HG02970 (cell line): ENCODE results near the gene C12orf43.

Experiments
- ATAC-seq: cut with Tn5 transposase; IDR thresholded peaks from one replicate; pipeline ENCODE4 v1.9.1; 2021; ENCODE audit warnings: mild to moderate bottlenecking, moderate library complexity, moderate number of reproducible peaks; ENCODE audit not compliant: unreplicated experiment, low FRiP score

Gene C12orf43

DNA sequence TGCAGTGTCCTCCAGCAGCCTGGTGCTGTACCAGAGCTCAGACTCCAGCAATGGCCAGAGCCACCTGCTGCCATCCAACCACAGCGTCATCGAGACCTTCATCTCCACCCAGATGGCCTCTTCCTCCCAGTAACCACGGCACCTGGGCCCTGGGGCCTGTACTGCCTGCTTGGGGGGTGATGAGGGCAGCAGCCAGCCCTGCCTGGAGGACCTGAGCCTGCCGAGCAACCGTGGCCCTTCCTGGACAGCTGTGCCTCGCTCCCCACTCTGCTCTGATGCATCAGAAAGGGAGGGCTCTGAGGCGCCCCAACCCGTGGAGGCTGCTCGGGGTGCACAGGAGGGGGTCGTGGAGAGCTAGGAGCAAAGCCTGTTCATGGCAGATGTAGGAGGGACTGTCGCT is 15.2 kb downstream of the C12orf43 start:
- ATAC-seq, result no peak

DNA sequence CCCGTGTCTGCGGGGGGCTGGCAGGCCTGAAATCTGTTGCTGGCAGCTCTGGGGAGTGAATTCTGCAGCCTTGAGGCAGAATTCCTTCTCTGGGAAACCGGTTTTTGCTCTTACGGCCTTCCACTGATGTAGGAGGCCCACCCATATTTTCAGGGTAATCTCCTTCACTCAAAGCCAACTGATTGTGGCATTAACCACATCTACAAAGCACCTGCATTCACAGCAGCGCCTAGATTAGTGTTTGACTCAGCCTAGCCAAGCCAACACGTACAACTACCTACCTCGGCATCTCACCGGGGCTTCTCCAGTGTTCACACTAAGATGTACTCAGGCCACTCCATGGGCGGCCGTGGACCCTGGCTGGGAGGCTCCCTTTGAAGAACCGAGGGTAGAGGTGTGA is 15.8 kb downstream of the C12orf43 start:
- no peak for ATAC-seq

DNA sequence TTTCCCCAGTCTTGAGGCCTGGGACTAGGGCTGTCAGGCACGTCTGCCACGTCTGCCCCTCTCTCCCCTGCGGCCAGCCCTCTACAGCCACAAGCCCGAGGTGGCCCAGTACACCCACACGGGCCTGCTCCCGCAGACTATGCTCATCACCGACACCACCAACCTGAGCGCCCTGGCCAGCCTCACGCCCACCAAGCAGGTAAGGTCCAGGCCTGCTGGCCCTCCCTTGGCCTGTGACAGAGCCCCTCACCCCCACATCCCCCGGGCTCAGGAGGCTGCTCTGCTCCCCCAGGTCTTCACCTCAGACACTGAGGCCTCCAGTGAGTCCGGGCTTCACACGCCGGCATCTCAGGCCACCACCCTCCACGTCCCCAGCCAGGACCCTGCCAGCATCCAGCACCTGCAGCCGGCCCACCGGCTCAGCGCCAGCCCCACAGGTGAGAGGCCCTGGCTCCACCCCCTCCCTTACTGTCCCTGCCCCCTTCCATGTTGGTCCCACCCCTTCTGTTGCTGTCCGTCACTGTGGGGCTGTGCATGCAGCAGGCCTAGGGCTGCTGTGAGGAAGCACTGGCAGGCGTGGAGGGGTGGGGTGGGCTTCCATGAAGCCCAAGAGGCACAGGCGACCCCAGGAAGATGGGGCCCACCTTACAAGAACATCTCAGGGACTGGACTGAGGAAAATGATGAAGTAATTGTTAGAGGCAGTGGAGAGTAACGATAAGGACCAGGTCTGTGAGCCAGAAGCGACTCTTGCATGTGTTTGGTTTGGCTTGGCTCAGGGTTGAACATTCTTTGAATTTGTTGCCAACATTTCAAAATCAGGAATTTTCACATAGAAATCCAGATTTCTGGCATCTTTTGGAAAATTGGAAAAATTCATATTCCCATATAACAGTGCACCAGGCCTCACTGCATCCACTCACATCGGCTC is 16.8 kb downstream of the C12orf43 start:
- ATAC-seq, result no peak

DNA sequence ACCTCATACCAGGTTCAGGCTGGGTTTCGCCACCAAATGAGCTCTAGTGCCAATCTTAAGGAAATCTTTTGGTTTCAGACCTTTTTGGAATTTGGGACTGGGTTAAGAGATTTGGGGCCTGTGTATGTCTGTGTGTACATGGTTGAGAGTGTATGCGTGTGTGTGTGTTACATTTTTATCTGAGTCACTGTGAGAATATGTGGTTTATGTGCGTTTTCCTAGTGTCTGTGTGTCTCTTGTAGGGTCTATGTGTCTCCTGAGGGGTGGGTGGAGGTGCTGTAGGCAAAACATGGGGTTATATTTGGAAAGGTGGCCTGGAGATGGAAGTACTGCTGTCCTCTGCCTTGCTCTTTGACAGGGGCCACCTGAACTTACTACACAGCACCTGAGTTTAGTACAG is 17.9 kb downstream of the C12orf43 start:
- ATAC-seq, result no peak

DNA sequence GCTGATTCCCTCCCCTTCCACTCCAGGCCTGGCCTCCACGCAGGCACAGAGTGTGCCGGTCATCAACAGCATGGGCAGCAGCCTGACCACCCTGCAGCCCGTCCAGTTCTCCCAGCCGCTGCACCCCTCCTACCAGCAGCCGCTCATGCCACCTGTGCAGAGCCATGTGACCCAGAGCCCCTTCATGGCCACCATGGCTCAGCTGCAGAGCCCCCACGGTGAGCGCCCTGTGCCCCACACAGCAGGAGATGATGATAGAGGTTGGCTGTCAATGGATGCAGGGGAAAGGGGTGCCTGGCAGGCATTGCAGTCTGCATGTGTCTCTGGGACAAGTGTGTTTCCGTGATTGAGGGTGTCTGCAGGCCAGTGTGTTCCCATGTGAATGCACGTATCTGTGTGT is 18.8 kb downstream of the C12orf43 start:
- ATAC-seq, result no peak

DNA sequence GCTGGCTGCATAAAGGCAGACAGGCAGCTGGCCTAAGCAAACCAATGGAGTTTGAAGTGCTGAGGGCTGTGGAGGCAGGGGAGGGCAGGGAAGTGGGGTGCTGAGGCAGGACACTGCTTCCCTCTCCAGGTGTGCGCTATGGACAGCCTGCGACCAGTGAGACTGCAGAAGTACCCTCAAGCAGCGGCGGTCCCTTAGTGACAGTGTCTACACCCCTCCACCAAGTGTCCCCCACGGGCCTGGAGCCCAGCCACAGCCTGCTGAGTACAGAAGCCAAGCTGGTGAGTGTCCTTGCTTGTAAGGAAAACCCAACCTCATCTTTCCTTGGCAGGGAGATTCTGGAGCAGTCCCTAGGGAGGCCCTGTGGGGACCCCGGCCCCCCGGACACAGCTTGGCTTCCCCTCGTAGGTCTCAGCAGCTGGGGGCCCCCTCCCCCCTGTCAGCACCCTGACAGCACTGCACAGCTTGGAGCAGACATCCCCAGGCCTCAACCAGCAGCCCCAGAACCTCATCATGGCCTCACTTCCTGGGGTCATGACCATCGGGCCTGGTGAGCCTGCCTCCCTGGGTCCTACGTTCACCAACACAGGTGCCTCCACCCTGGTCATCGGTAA is 20.0 kb downstream of the C12orf43 start:
- ATAC-seq, result no peak

DNA sequence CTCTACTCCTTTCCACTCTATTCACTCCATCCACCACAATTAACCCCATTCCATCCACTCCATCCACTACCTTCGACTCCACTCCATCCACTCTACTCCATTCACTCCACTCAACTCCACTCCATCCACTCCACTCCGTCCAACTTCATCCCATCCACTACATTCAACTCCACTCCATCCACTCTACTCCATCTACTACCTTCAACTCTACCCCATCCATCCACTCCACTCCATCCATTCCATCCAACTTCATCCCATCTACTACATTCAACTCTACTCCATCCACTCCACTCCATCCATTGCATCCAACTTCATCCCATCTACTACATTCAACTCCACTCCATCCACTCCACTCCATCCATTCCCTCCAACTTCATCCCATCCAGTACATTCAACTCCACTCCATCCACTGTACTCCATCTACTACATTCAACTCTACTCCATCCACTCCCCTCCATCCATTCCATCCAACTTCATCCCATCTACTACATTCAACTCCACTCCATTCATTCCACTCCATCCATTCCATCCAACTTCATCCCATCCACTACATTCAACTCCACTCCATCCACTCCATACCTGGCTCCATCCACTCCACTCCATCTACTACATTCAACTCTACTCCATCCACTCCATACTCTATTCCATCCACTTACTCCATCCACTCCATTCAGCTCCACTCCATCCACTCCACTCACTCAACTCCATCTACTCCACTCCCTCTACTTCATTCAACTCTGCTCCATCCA is 21.5 kb downstream of the C12orf43 start:
- ATAC-seq, result no peak

DNA sequence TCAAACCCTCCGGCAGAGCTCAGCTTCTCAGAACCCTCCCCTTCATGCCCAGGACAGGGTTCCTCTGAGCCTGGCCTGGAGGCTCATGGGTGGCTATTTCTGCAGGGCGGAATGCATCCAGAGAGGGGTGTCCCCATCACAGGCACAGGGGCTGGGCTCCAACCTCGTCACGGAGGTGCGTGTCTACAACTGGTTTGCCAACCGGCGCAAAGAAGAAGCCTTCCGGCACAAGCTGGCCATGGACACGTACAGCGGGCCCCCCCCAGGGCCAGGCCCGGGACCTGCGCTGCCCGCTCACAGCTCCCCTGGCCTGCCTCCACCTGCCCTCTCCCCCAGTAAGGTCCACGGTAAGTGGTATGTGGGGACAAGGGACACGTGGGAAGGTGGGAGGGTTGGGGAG is 22.2 kb downstream of the C12orf43 start:
- no peak for ATAC-seq

DNA sequence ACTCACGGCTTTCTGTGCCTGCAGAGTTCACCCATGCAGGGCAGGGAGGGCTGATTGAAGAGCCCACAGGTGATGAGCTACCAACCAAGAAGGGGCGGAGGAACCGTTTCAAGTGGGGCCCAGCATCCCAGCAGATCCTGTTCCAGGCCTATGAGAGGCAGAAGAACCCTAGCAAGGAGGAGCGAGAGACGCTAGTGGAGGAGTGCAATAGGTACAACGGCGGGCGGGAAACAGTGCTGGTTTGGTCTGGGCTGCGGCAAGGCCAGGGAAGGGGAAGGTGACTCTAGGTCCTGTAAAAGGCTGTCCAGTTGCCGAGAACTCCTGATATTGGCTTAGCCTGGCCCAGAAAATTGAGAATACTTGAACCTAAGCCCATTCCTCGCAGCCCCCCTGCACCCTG is 22.8 kb downstream of the C12orf43 start:
- no peak for ATAC-seq

DNA sequence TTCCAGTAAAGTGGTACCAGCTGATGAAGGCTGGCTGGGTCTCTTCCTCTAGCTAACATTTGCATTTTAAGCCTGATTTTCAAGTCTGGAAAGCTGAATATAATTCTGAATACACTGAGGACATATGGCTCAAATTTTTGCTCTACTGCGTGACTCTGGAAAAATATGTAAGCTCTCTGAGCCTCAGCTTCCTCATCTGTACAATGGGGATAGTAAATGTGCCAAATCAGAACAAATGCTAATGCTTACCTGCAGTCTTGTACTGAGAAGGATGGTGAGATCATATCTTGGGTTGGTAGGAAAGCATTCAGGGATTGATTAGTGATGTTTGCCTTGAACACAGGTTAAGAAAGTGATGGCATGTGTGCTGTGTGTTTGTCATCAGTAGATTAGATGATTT is 23.3 kb downstream of the C12orf43 start:
- no peak for ATAC-seq

DNA sequence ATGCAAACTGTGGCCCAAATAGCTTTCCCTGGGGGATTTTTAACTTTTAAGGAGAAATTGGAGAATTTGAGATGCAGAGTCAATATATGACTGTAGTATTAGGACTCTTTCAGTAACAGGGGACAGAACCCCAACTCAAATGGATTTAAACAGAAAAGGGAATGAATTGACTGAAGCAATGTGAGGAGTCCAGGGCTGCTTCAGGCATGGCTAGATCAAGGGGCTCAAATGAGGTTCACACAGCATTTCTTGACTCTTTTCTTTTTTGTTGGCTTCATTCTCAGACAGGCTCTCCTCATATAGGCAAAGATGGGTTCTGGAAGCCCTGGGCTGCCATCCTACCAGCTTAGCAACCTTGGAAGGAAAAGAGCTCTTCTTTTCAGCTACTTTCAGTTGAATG is 24.3 kb downstream of the C12orf43 start:
- ATAC-seq, result no peak

DNA sequence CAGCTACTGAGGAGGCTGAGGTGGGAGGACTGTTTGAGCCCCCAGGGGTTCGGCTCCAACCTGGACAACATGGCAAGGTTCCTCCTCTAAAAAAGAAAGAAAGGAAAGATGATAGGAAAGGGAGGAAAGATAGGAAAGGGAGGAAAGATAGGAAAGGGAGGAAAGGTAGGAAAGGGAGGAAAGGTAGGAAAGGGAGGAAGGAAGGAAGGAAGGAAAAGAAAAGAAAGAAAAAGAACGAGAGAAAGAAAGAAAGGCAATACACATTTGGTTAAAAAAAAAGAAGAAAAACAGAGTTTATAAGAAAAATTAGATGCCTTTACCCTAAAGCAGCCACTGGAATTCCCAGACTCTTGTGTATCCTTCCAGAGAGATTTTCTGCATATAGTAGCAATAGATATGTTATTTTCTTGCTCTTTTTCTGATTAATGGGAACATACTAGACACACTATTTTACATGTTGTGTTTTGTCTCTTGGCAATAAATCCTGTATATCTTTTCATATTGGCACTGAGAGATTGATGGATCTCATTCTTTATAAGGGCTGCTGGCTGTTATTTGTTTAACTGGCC is 25.7 kb downstream of the C12orf43 start:
- ATAC-seq, result no peak

DNA sequence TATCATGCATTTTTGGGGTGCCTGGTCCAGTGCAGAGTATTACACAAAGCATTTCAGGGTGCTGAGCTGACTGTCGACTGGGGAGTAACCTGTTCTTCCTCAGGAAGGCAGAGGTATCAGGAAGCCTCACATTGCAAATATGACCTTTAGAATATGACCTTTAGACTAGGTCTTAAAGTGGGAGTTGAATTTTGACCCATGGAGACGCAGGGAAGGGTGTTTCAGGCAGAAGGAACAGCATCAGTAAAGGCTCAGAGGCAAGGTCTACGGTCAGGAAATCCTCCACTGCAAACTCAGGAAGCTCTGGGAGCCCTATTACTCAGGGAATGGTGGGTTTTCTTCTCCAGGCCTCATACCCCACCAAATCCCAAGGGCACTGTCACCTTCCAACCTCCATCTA is 26.6 kb downstream of the C12orf43 start:
- no peak for ATAC-seq

DNA sequence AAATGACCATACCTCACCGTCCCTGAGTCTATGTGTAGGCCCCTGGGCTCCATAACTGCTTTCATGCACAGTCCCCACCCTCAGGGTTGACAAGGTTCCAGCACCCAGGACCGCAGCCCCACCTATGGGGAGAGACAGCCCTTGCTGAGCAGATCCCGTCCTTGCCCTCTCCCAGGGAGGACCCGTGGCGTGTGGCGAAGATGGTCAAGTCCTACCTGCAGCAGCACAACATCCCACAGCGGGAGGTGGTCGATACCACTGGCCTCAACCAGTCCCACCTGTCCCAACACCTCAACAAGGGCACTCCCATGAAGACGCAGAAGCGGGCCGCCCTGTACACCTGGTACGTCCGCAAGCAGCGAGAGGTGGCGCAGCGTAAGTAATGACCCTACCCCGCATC is 27.6 kb downstream of the C12orf43 start:
- ATAC-seq, result no peak

DNA sequence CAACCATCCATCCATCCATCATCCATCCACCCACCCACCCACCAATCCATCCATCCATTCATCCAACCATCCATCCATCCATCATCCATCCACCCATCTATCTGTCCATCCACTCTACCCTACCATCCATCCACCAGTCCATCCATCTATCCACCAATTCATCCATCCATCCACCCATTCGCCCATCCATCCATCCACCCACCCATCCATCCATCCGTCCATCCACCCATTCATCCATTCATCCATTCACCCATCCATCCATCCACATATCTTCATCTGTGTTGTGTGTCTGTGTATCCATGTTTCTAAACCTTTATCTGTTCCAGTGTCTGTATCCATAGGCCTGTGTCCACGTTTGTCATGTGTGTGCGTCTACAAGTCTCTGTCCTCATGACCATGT is 28.1 kb downstream of the C12orf43 start:
- ATAC-seq, result no peak

DNA sequence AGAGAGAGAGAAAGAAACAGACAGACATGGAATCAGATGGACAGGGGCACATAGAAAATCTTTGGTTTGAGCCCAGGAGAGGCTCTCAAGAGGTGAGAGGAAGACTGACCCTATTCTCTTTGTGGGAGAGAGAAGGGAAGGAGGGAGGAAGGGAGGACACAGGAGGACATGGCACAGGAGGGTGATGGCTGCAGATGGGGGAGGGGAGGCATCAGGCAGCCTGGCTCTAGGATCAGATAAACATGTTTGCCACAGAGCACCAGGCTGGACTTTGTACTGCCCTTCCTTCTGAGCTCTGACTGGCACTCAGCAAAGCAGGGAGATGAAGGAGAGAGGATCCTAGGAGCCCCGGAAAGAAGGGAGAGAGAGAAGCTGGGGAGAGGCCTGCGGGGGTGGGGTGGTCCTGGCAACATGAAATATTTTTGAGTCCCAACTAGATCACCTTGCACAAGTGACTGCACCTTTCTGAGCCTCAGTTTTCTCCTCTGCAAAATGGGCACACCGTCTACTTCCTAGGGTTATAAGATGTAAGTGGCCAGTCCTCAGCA is 31.9 kb downstream of the C12orf43 start:
- ATAC-seq, result no peak

DNA sequence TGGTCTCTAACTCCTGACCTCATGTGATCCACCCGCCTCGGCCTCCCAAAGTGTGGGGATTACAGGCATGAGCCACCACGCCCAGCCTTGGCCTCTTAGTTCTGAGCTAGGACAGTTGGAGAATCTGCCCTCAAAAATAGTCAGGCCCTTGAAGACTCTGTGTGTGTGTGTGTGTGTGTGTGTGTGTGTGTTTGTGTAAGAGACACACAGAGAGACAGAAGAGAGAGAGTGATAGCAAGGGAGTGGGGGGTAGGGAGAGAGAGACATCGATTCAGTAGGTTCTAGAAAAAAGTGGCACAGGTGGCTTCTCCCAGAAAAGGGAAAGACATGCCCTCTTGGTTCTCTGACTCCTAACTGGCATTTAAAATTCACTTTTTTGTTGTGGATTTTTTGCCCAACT is 32.5 kb downstream of the C12orf43 start:
- ATAC-seq, result no peak

DNA sequence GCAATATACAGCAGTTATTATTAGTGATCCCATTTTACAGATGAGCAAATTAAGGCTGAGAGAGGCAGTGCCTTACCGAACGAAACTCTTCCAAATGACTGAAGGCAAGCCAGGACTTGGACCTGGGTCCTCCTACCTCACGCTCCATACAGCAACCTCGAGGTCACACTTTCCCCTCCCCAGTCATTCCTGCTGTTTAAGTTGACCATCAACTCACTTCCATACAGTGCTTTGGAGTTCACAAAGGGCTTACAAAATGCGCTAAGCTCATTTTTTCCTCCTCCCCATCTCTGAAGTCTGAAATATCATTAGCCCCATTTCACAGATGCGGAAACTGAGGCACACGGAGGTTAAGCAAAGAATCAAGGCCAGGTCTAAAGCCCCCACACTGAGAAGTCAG is 33.6 kb downstream of the C12orf43 start:
- ATAC-seq, result no peak

DNA sequence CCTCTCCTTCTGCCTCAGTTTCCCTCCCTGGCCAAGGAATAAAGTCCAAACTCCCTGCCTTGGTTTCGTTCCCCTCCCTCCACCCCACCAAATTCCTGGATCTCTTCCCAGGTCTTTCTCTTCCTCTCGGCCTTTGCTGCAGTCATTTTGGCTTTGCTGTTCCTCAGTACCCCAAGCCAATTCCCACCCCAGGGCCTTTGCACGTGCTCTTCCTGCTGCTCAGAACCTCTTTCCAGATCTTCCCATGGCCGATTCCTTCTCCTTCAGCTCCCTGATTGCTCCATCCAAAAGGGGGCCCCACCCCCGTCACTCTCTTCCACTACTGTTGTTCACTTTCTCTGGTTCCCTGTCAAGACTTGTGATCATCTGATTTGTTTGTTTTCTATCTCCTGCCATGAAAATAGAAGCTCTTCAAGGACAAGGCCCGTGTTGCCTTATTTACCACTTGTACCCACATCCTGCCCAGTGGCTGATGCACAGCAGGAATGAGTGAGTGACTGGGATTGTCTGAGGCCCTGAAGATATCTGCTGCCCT is 34.8 kb downstream of the C12orf43 start:
- ATAC-seq, result no peak

DNA sequence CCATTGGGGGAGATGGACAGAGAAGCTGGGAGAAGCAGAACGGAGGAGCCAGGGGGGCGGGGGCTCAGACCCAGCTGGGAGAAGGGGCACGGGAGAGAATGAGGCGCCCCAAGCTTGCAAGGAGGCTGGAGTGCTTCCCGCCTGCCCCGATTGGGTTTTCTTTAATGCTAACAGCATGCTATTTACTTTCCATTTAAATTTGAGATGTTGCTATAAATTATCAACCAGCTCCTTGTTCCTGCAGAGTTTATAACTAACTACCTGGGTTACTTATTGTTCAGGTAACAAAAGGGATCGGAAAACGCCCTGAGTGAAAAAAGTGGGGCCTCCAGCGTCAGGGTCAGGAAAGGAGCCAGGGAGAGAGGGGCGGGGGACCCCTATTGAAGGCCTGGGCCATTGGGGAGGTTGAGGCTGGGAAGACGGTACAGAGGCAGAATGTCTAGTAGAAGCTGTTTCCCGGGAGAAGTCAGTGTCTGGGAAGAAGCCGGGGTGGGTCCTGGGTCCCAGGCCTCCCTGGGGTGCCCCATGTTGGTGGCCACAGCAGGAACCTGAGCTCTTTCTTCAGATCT is 35.4 kb downstream of the C12orf43 start:
- ATAC-seq, result no peak
